MM.1S (cell line): ENCODE data around the gene EPHB1.

Source experiments
- DNase-seq: peaks from one replicate; pipeline ENCODE4 v3.0.0-alpha.2; 2015
- H2AFZ ChIP-seq: fragments of 300-600 bp; sonication (generic); 2 replicates; pipeline ENCODE4 v1.6.0; 2016; ENCODE audit warnings: antibody characterized with exemption, low read length
- H3F3A ChIP-seq: fragments of 300-600 bp; sonication (generic); 2 replicates; pipeline ENCODE4 v1.6.1; 2016; ENCODE audit warnings: mild to moderate bottlenecking, antibody characterized with exemption, low read length, moderate library complexity, mixed read lengths; ENCODE audit not compliant: insufficient read depth
- H3K27ac ChIP-seq: fragments of 300-600 bp; sonication (generic); 2 replicates; pipeline ENCODE4 v1.5.1; 2016; ENCODE audit warnings: mild to moderate bottlenecking, low read length
- H3K27me3 ChIP-seq: fragments of 300-600 bp; sonication (generic); replicated peaks from 2 replicates; pipeline ENCODE4 v1.6.0; 2016; ENCODE audit warnings: low read length; ENCODE audit not compliant: insufficient read depth
- H3K36me3 ChIP-seq: fragments of 300-600 bp; sonication (generic); replicated peaks from 2 replicates; pipeline ENCODE4 v1.6.1; 2016; ENCODE audit warnings: mild to moderate bottlenecking, low read length, mixed read lengths; ENCODE audit not compliant: insufficient read depth
- H3K4me1 ChIP-seq: fragments of 300-600 bp; sonication (generic); 2 replicates; pipeline ENCODE4 v1.6.1; 2016; ENCODE audit warnings: low read length, mixed read lengths
- H3K4me2 ChIP-seq: fragments of 300-600 bp; sonication (generic); 2 replicates; pipeline ENCODE4 v1.6.0; 2016; ENCODE audit warnings: low read depth, low read length
- H3K4me3 ChIP-seq: fragments of 300-600 bp; sonication (generic); 2 replicates; pipeline ENCODE4 v1.5.1; 2016; ENCODE audit warnings: low read length, mixed read lengths
- H3K79me2 ChIP-seq: fragments of 300-600 bp; sonication (generic); 2 replicates; pipeline ENCODE4 v1.6.1; 2016; ENCODE audit warnings: mixed run types, low read length, mixed read lengths
- H3K9ac ChIP-seq: fragments of 300-600 bp; sonication (generic); 2 replicates; pipeline ENCODE4 v1.6.1; 2016; ENCODE audit warnings: low read length, mixed read lengths
- H3K9me2 ChIP-seq: fragments of 300-600 bp; sonication (generic); replicated peaks from 2 replicates; pipeline ENCODE4 v1.6.1; 2016; ENCODE audit warnings: mild to moderate bottlenecking, low read length, mixed read lengths; ENCODE audit not compliant: insufficient read depth
- H3K9me3 ChIP-seq: fragments of 300-600 bp; sonication (generic); replicated peaks from 2 replicates; pipeline ENCODE4 v1.6.1; 2016; ENCODE audit warnings: mild to moderate bottlenecking, low read length, mixed read lengths; ENCODE audit not compliant: insufficient read depth
- H4K20me1 ChIP-seq: fragments of 300-600 bp; sonication (generic); 2 replicates; pipeline ENCODE4 v1.6.1; 2016; ENCODE audit warnings: mild to moderate bottlenecking, low read length, moderate library complexity, mixed read lengths; ENCODE audit not compliant: insufficient read depth
- CTCF ChIP-seq: fragments of 300-600 bp; sonication (generic); IDR thresholded peaks from 2 replicates; pipeline ENCODE4 v1.5.1; 2016; ENCODE audit warnings: antibody characterized with exemption, low read length, mixed read lengths
- EZH2 ChIP-seq: fragments of 300-600 bp; sonication (generic); optimal IDR thresholded peaks from 2 replicates; pipeline ENCODE3; 2017; ENCODE audit warnings: low read depth, mild to moderate bottlenecking, antibody characterized with exemption, low read length, mixed read lengths
- EZH2phosphoT487 ChIP-seq: fragments of 300-600 bp; sonication (generic); IDR thresholded peaks from 2 replicates; pipeline ENCODE4 v1.6.1; 2018; ENCODE audit warnings: antibody characterized with exemption, low read length

The EPHB1 gene

GRCh38 chr3:135103917-135104316 lies 308.9 kb downstream of the EPHB1 start:
- DNase-seq: no peak
- Histone ChIP-seq H3K4me2 (no peak overlapping the region), H3F3A (no peaks in the 10 kb centered on the region), H4K20me1 (no peaks in the 10 kb centered on the region), H3K27ac (no peak overlapping the region), H3K4me3 (no peak overlapping the region), H3K9me3 (no peaks in the 10 kb centered on the region), H3K9ac (no peak overlapping the region), H3K4me1 (no peaks in the 10 kb centered on the region), H3K36me3 (no peaks in the 10 kb centered on the region), H3K79me2 (no peaks in the 10 kb centered on the region), H3K9me2 (no peaks in the 10 kb centered on the region), H2AFZ (no peak overlapping the region), H3K27me3 (no peaks in the 10 kb centered on the region)
- TF ChIP-seq EZH2phosphoT487 (no peak), CTCF (no peak), EZH2 (no peak)

GRCh38 chr3:135106445-135106844 lies 311.4 kb downstream of the EPHB1 start:
- Histone ChIP-seq H3K9me2 (no peaks in the 10 kb centered on the region), H3K36me3 (no peaks in the 10 kb centered on the region), H3K79me2 (no peaks in the 10 kb centered on the region), H3K4me2 (no peak overlapping the region), H3K4me3 (no peak overlapping the region), H2AFZ (no peak overlapping the region), H3K9me3 (no peaks in the 10 kb centered on the region), H3F3A (no peaks in the 10 kb centered on the region), H3K27ac (no peak overlapping the region), H3K27me3 (no peaks in the 10 kb centered on the region), H4K20me1 (no peaks in the 10 kb centered on the region), H3K9ac (no peak overlapping the region), H3K4me1 (no peaks in the 10 kb centered on the region)
- DNase-seq: peak; percentile 34
- TF ChIP-seq EZH2phosphoT487: no peak
- no peak for TF ChIP-seq EZH2
- no peak for TF ChIP-seq CTCF

- H3K4me1 ChIP-seq: no peaks in the 10 kb centered on the region
- H3K4me2 ChIP-seq: no peak overlapping the region
- H2AFZ ChIP-seq: no peak overlapping the region
- TF ChIP-seq EZH2phosphoT487: no peak
- TF ChIP-seq EZH2: no peak
- no peak for TF ChIP-seq CTCF
- no peak for DNase-seq
- H3K79me2 ChIP-seq: no peaks in the 10 kb centered on the region
- no peak overlapping the region for H3K4me3 ChIP-seq
- no peaks in the 10 kb centered on the region for H3K9me2 ChIP-seq
- H3K27ac ChIP-seq: no peak overlapping the region
- H3F3A ChIP-seq: no peaks in the 10 kb centered on the region
- no peaks in the 10 kb centered on the region for H4K20me1 ChIP-seq
- no peaks in the 10 kb centered on the region for H3K36me3 ChIP-seq
- H3K27me3 ChIP-seq: no peaks in the 10 kb centered on the region
- no peak overlapping the region for H3K9ac ChIP-seq
- H3K9me3 ChIP-seq: no peaks in the 10 kb centered on the region
These were observed 312.0 kb downstream of the EPHB1 start for GRCh38 chr3:135107043-135107442.
